Endothelial cell (in vitro differentiated cells): Measurements from ENCODE around the gene LCOR. TPM values are rescaled to one million over a fixed set of nuclear protein-coding genes. Genes with fewer than 3 reads are reported as not detected.
A peak's percentile ranks its signal among the peaks of the same experiment; 100 is the strongest.

Experiments
- DNase-seq: peaks from one replicate; pipeline ENCODE4 v3.0.0; 2021; ENCODE audit warnings: low spot score
- H3K27ac Mint-ChIP-seq: one replicate; pipeline ENCODE4 v1.8.0; 2021; ENCODE audit warnings: mixed read lengths, inconsistent platforms; ENCODE audit not compliant: unreplicated experiment
- H3K27me3 Mint-ChIP-seq: one replicate; pipeline ENCODE4 v1.8.0; 2021; ENCODE audit warnings: mild to moderate bottlenecking, moderate library complexity, mixed read lengths, inconsistent platforms; ENCODE audit not compliant: unreplicated experiment
- H3K36me3 Mint-ChIP-seq: one replicate; pipeline ENCODE4 v1.8.0; 2021; ENCODE audit warnings: mild to moderate bottlenecking, low read depth, mixed read lengths, inconsistent platforms; ENCODE audit not compliant: unreplicated experiment
- H3K4me1 Mint-ChIP-seq: one replicate; pipeline ENCODE4 v1.8.0; 2021; ENCODE audit warnings: mild to moderate bottlenecking, mixed read lengths, inconsistent platforms; ENCODE audit not compliant: unreplicated experiment
- H3K4me3 Mint-ChIP-seq: one replicate; pipeline ENCODE4 v1.8.0; 2021; ENCODE audit warnings: mild to moderate bottlenecking, mixed read lengths, inconsistent platforms; ENCODE audit not compliant: unreplicated experiment
- H3K9me3 Mint-ChIP-seq: one replicate; pipeline ENCODE4 v1.8.0; 2021; ENCODE audit warnings: mixed read lengths, inconsistent platforms; ENCODE audit not compliant: unreplicated experiment
- total RNA-seq: library from RNA; stranded (reverse); fragmentation: NEBNext Ultra II Directional; extraction: Animal tissue kit (Norgen Biotek cat#: 25700); gene quantifications from one replicate; pipeline ENCODE4 v1.2.1, GENCODE V29; 2021; ENCODE audit not compliant: unreplicated experiment
- TF ChIP-seq, protein P1 (sequence below): fragments of 200-600 bp; sonication (generic); IDR thresholded peaks from one replicate; pipeline ENCODE4 v1.5.0; 2021; ENCODE audit warnings: antibody characterized with exemption; ENCODE audit not compliant: unreplicated experiment

The LCOR gene
- total RNA-seq, 1 donor from 2014 or later: 36.6 TPM

DNA sequence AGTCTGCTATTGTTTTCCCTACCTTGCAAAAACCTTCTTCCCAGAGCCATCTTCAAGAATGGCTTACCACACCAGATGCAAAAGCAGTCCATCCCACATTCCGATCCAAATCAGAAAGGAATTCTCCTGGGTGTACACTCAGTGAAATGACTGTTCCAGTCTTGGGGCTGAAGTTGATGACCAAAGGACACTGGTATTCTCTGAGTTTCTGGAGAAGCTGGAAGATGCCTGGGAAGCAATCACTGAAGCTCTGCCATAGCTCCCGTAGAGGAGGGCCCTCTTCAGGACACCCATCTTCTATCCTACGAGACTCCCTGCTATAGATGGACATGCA lies 155.7 kb downstream of the LCOR start:
- Mint-ChIP-seq H3K27ac (no peak overlapping the region), H3K4me1 (peaks cover 27% of the 10 kb centered on the region), H3K27me3 (peaks cover 6% of the 10 kb centered on the region), H3K9me3 (no peaks in the 10 kb centered on the region), H3K36me3 (no peaks in the 10 kb centered on the region), H3K4me3 (no peak overlapping the region)
- DNase-seq: no peak
- TF ChIP-seq, protein P1, sequence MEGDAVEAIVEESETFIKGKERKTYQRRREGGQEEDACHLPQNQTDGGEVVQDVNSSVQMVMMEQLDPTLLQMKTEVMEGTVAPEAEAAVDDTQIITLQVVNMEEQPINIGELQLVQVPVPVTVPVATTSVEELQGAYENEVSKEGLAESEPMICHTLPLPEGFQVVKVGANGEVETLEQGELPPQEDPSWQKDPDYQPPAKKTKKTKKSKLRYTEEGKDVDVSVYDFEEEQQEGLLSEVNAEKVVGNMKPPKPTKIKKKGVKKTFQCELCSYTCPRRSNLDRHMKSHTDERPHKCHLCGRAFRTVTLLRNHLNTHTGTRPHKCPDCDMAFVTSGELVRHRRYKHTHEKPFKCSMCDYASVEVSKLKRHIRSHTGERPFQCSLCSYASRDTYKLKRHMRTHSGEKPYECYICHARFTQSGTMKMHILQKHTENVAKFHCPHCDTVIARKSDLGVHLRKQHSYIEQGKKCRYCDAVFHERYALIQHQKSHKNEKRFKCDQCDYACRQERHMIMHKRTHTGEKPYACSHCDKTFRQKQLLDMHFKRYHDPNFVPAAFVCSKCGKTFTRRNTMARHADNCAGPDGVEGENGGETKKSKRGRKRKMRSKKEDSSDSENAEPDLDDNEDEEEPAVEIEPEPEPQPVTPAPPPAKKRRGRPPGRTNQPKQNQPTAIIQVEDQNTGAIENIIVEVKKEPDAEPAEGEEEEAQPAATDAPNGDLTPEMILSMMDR: no peak

DNA sequence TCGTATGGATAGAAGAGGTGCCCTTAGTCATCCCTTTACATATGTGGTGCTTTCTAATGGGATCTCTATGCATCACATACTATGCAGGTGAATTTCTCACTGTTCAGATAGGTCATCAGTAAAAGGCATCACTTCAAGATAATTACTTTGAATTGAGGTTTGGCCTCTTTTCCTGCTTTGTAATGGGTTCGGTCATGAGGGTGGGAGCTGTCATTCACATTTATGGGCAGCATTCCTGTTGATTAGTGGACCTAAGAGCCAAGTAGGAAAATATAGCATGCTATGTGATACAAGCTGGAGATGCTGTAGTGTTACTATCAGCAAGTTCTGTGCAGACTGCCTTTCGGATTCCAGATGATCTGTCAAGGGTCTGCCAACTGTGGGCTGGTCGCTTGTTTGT lies 156.3 kb downstream of the LCOR start:
- DNase-seq: no peak
- Mint-ChIP-seq H3K36me3 (no peaks in the 10 kb centered on the region), H3K27me3 (peaks cover 6% of the 10 kb centered on the region)

DNA sequence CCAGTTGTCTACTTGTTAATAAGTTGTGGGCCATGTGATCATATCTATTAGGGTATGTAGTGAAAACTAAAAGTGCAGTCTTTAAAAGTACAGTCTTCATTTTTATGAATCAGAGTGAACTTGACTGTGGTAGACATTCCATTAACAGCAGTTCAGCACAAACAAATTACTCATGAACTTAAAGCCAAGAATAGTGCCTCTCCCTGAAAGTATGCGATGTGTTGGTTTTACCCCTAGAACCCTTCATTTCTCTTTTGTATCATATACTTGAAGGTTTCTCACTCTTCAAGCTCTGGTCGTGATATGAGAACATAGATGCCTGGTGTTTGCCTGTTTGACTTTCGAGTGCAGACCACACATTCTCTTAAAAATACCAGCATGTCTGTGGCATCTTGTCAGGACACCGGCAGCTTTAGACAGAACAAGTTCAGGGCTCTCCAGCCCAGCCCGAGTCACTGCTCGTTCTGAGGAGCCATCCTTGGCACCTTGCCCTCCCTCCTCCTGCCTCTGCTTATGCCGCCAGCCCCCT lies 159.3 kb downstream of the LCOR start:
- Mint-ChIP-seq H3K4me1 (peaks cover 28% of the 10 kb centered on the region), H3K27me3 (no peaks in the 10 kb centered on the region), H3K36me3 (no peaks in the 10 kb centered on the region), H3K9me3 (no peaks in the 10 kb centered on the region), H3K27ac (no peak overlapping the region), H3K4me3 (no peak overlapping the region)
- DNase-seq: no peak
- TF ChIP-seq, protein P1: no peak

More for the DNA sequence above, 156.3 kb downstream of the LCOR start:
- Mint-ChIP-seq H3K9me3 (no peaks in the 10 kb centered on the region), H3K4me1 (peaks cover 29% of the 10 kb centered on the region), H3K27ac (no peak overlapping the region), H3K4me3 (no peak overlapping the region)
- TF ChIP-seq, protein P1: no peak

DNA sequence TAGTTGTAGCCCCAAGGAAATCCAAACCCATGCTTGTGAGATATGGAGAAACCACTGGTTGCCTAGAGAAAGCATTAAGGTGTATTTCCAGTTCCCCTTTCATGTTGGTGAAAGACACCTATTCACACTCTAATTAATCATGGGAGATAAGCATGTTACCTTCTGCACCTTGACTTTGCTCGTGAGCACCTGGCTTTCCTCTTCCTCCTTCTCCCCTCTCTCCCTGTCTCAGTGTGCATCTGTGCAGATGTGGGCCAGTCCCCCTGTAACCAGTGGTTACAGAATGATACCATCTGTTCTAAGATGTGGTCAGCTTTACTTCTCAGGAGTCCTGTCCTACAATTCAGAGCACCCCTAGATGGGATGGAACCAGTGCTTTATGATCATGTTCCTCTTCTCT lies 160.6 kb downstream of the LCOR start:
- Mint-ChIP-seq H3K27me3 (no peaks in the 10 kb centered on the region), H3K4me1 (peaks cover 37% of the 10 kb centered on the region), H3K36me3 (no peaks in the 10 kb centered on the region), H3K27ac (no peak overlapping the region), H3K4me3 (no peak overlapping the region), H3K9me3 (no peaks in the 10 kb centered on the region)
- DNase-seq: no peak
- TF ChIP-seq, protein P1: no peak

DNA sequence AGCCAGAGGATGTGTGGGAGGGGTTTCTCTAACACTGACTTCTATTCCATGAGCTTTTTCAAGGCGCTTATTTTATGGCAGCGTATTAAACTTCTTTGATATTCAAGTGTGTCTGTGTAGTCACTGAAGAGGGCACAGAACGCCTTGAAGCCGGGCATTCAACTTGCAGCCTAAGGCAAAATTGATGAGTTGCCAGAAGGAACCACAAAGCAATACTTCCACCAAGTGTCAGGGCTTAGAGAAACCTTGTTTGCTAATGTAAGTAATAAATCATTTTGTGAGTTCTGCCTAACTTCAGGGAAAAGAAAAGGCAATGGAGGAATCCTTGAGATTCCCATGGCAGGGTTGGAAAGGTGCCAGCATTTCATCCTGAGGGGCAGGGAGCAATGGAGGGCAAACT lies 163.8 kb downstream of the LCOR start:
- no peak for DNase-seq
- H3K27me3 Mint-ChIP-seq: peaks cover 2% of the 10 kb centered on the region
- TF ChIP-seq, protein P1: no peak
- peaks cover 37% of the 10 kb centered on the region for H3K4me1 Mint-ChIP-seq
- peak overlapping the region; percentile 92 for H3K27ac Mint-ChIP-seq
- H3K36me3 Mint-ChIP-seq: no peaks in the 10 kb centered on the region
- H3K9me3 Mint-ChIP-seq: no peaks in the 10 kb centered on the region
- H3K4me3 Mint-ChIP-seq: no peak overlapping the region
